Stimulated activated naive B cell treated with anti-CD40 and anti-IgM and Interleukin-4, amounts not matched to agents 10 μg/mL and 1 μg/mL and 100 μg/mL, for 72 hours (primary cell): ENCODE results near the gene GSTT2B.
"Not testable (repeated sequence)": the region's sequence is repeated elsewhere in the genome, so short reads cannot be mapped to it uniquely, and the experiment has no call there.

Experiments
- ATAC-seq, 2 donors: fragments of 150-1000 bp; cut with Tn5 transposase; replicated peaks; 2 replicates each; pipeline ENCODE4 v1.10.0; 2021; ENCODE audit warnings: moderate library complexity in 1 of 2
- DNase-seq: peaks from one replicate; pipeline ENCODE4 v3.0.0; 2021
- H3K27ac Mint-ChIP-seq: one replicate; pipeline ENCODE4 v1.8.0; 2022; ENCODE audit warnings: mild to moderate bottlenecking, mixed read lengths
- H3K27me3 Mint-ChIP-seq, 2 donors: one replicate each; pipeline ENCODE4 v1.8.0; 2022; ENCODE audit warnings: mixed read lengths in 2 of 2
- H3K36me3 Mint-ChIP-seq, 2 donors: one replicate each; pipeline ENCODE4 v1.8.0; 2022; ENCODE audit warnings: mixed read lengths in 2 of 2, mild to moderate bottlenecking in 1 of 2
- H3K4me1 Mint-ChIP-seq, 2 donors: one replicate each; pipeline ENCODE4 v1.8.0; 2022; ENCODE audit warnings: mixed read lengths in 2 of 2, mild to moderate bottlenecking in 1 of 2
- H3K4me3 Mint-ChIP-seq, 2 donors: one replicate each; pipeline ENCODE4 v1.8.0; 2022; ENCODE audit warnings: mild to moderate bottlenecking in 2 of 2, mixed read lengths in 2 of 2, moderate library complexity in 1 of 2
- H3K9me3 Mint-ChIP-seq, 2 donors: one replicate each; pipeline ENCODE4 v1.8.0; 2022; ENCODE audit warnings: mixed read lengths in 2 of 2, mild to moderate bottlenecking in 1 of 2

Gene GSTT2B

DNA sequence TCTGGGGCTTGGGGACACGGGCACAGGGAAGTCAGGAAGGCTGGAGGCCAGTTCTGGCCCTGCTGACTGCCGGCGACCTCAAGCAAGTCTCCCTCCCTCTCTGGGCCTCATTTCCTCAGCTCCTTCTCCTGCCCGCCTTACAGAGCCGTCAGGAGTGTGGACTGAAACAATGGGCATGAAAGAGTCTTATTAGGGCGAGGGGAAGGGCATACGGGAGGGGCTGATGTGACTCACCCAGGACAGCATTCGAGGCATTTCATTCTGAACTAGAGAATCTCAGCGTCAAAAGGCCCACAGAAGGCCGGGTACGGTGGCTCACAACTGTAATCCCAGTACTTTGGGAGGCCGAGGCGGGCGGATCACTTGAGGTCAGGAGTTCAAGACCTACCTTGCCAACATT lies 20.8 kb downstream of the GSTT2B start:
- H3K4me1 Mint-ChIP-seq, H3K9me3 Mint-ChIP-seq, ATAC-seq, H3K36me3 Mint-ChIP-seq, H3K27me3 Mint-ChIP-seq, H3K27ac Mint-ChIP-seq, DNase-seq, H3K4me3 Mint-ChIP-seq: not testable (repeated sequence)

DNA sequence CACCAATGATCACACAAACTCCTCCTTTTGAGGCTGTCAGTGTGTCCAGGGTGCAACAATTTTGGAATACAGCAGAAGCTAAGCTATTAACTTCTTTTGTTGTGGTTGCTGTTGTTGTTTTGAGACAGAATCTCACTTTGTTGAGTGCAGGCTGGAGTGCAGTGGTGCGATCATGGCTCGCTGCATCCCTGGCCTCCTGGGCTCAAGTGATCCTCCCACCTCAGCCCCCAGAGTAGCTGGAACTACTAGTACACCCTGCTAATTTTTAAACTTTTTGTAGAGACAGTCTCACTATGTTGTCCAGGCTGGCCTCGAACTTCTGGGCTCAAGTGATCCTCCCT lies 22.0 kb downstream of the GSTT2B start:
- DNase-seq (no peak), ATAC-seq (no peak)
- Mint-ChIP-seq H3K4me1 (no peaks in the 10 kb centered on the region), H3K36me3 (no peaks in the 10 kb centered on the region), H3K27me3 (no peaks in the 10 kb centered on the region), H3K27ac (no peak overlapping the region), H3K9me3 (no peaks in the 10 kb centered on the region), H3K4me3 (no peak overlapping the region)

DNA sequence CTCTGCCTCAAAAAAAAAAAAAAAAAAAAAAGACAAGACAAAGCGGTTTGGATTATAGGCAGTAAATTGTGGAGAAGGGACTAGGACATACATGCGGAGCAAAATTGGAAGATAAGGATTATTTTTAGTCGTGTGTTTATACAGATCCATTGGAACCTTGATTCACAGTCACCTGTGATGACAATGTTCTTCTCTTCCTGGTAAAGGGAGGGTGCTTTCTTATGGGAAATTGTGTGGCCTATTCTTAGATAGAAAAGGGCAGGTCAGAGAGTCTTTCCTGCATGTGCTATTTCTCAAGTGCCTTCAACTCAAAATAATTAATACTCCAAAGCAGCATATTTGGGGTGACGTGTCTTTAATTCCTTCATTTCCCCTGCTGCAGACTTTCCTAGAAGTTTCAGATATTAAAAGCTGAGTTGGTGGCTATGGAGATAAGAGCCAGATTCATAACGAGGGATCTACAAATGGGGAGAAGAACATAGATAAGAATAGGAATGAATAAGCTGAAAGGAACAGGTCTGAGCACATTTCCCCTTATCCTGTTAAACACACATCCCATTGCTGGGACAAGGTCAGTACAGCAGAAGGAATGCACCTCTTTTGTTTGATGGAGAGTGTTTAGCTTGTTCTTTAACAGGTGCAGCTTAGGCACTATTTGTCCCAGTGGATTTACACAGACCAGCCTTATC lies 22.5 kb downstream of the GSTT2B start:
- no peak for ATAC-seq
- Mint-ChIP-seq H3K36me3 (no peaks in the 10 kb centered on the region), H3K4me1 (no peaks in the 10 kb centered on the region), H3K4me3 (no peak overlapping the region), H3K27me3 (no peaks in the 10 kb centered on the region), H3K27ac (no peak overlapping the region), H3K9me3 (no peaks in the 10 kb centered on the region)
- no peak for DNase-seq

DNA sequence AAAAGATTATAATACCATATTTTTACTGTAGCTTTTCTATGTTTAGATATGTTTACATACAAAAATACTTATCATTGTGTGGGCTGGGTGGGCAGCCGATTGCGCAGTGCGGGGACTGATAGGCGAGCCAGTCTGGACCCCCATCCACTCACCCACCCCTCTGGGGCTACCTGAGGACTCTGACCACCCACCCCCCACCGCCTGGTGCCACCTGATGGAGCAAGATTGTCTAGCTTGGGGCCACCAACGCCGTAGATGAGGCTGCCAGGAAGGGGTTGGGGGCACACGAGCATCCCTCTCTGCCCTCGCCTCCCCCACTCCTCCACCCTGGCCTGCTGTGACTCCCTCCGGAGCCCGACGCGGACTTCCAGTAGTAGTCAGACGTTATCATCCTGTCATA lies 34.4 kb downstream of the GSTT2B start:
- DNase-seq (no peak), ATAC-seq (no peak)
- Mint-ChIP-seq H3K9me3 (peaks cover 5 to 10% of the 10 kb centered on the region in 2 donors), H3K4me1 (peaks cover 6 to 15% of the 10 kb centered on the region in 2 donors), H3K4me3 (no peak overlapping the region), H3K27ac (no peak overlapping the region), H3K36me3 (peaks cover 47 to 67% of the 10 kb centered on the region in 2 donors), H3K27me3 (no peaks in the 10 kb centered on the region)

DNA sequence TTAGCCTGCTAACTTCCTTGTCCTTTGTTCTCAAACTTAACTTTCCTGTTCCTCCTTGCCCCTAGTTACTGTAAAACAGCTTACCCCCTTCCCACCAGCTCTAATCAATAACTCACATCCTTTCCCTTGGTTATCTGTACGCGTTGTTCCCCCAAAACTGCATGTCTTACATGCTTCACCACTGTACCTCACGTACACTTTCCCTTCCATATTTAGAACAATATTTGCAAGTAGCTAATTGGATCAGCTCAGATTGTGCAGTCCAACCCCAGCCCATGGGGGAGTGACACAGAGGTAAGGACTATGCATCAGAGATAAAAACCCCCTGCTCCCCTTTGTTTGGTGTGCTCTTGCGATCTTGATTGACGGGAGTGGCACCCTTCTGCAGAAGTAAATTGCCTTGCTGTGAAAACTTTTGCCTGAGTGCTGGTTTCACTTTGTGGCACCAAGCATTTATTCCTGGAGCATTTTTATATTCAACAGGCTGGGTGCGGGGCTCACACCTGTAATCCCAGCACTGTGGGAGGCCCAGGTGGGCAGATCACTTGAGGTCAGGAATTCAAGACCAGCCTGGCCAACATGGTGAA lies 35.9 kb downstream of the GSTT2B start:
- no peak overlapping the region for H3K4me3 Mint-ChIP-seq
- no peak for ATAC-seq
- peaks cover 41 to 67% of the 10 kb centered on the region in 2 donors for H3K36me3 Mint-ChIP-seq
- no peaks in the 10 kb centered on the region for H3K27me3 Mint-ChIP-seq
- peaks cover 5% of the 10 kb centered on the region in 2 donors for H3K9me3 Mint-ChIP-seq
- no peak for DNase-seq
- peaks cover 6 to 15% of the 10 kb centered on the region in 2 donors for H3K4me1 Mint-ChIP-seq
- no peak overlapping the region for H3K27ac Mint-ChIP-seq

DNA sequence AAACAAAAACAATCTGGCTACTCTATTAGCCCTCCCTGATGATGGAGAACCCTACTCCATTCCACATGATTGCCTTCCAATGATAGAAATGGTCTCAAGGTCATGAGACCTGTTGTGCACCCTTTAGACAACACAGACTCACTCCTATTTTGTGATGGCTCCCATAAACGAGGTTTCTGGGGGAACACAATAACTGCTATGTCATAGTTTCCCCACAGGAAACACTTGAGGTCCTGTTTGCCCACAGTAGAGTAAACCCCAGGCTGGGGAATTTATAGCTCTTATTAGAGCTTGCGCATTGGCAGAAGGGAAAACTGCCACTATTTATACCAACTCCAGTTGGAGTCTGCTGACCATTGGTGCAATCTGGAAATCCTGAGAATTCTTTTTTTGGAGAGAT lies 38.1 kb downstream of the GSTT2B start:
- Mint-ChIP-seq H3K4me3 (no peak overlapping the region), H3K4me1 (peaks cover 0 to 5% of the 10 kb centered on the region in 2 donors), H3K36me3 (peaks cover 35 to 64% of the 10 kb centered on the region in 2 donors), H3K27ac (no peak overlapping the region), H3K9me3 (peaks cover 5% of the 10 kb centered on the region in 2 donors), H3K27me3 (no peaks in the 10 kb centered on the region)
- no peak for ATAC-seq
- no peak for DNase-seq

DNA sequence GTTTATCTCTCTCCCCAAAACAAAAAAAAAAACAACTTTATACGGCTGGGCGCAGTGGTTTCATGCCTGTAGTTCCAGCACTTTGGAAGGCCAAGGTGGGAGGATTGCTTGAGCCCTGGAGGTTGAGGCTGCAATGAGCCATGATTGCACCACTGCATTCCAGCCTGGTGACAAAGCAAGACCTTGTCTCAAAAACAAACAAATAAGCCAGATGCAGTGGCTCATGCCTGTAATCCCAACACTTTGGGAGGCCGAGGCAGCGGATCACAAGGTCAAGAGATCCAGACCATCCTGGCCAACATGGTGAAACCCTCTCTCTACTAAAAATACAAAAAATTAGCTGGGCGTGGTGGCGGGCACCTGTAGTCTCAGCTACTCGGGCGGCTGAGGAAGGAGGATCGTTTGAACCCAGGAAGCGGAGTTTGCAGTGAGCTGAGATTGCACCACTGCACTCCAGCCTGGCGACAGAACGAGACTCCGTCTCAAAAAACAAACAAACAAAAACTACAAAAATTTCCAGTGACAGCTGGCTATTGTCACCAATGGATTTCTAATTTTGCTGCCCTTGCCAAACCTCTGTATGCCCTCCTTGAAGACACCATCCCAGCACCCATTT lies 39.3 kb downstream of the GSTT2B start:
- peaks cover 24 to 55% of the 10 kb centered on the region in 2 donors for H3K36me3 Mint-ChIP-seq
- not testable (repeated sequence) for DNase-seq, H3K4me3 Mint-ChIP-seq, H3K9me3 Mint-ChIP-seq, H3K4me1 Mint-ChIP-seq, H3K27me3 Mint-ChIP-seq, ATAC-seq, H3K27ac Mint-ChIP-seq

DNA sequence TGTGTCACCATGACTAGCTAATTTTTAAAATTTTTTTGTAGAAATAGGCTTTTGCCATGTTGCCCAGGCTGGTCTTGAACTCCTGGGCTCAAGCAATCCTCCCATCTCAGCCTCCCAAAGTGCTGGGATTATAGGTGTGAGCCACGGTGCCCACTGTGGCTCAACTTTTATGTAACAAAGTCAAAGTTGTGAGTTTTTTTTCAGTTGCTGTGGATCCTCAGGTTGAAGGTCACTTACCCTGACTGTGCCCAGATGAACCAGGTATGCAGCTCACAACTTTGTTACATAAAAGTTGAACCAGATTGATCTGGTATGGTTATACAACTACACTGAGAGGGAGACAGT lies 40.8 kb downstream of the GSTT2B start:
- Mint-ChIP-seq H3K36me3 (peaks cover 13 to 53% of the 10 kb centered on the region in 2 donors), H3K4me1 (peaks cover 4 to 16% of the 10 kb centered on the region in 2 donors)
- not testable (repeated sequence) for H3K27me3 Mint-ChIP-seq, H3K27ac Mint-ChIP-seq, ATAC-seq, DNase-seq, H3K9me3 Mint-ChIP-seq, H3K4me3 Mint-ChIP-seq

DNA sequence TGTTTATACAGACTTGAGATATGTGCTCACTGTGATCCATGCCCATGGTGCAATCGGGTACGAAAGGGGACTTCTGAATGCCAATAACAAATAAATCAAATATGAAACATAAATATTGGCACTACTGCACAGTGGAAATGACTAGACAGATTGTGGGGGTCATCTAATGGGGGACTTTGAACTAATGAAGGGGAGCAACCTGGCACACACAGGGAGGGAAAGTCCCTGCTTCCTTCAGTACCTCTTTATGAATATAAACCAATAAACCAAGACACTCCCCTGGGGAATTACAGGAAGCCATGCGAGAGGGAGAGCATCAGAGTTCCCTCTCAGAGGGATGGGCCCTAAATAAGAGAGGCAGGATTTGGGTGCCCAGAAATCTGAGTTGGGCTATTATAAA lies 45.7 kb downstream of the GSTT2B start:
- Mint-ChIP-seq H3K27me3 (no peaks in the 10 kb centered on the region), H3K4me1 (peaks cover 19 to 50% of the 10 kb centered on the region in 2 donors), H3K9me3 (no peaks in the 10 kb centered on the region), H3K4me3 (peak overlapping the region in 1 of 2 donors; percentile 50), H3K27ac (peak overlapping the region; percentile 83), H3K36me3 (peaks cover 4 to 25% of the 10 kb centered on the region in 2 donors)
- peak; percentile 20 for DNase-seq
- peak; percentile 47 to 50 for ATAC-seq

DNA sequence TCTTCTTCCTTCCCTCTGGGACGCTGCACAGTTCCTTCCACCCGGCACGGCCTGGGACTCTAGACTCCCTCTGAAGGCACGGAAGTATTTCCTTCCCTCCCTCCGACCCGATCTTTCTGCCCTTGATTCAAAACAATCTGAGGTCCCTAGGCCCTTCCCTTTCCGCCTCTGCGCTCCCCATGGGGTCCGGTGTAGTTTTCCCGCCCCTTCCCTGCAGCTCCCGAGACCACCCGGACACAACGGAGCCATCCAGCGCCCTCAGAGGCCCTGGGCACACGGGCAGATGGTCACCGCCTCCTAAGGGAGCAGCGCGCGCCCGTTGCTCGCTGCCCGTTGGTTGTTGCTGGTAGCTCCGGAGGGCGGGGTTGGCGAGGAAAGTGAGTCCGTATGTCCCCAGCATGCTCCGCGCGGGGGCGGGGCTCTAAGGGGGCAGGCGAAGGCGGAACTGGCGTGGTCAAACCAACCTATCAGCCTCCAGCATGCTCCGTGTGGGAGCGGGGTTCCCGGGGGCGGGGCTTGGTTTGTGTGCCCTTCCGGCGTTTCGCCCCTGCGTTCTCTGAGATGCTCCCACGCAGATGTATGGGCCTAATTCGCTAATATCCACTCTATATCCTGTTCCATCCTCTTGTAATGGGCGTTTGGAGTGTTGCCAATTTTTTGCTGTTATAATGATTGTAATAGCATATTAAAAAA lies 47.2 kb downstream of the GSTT2B start:
- H3K27ac Mint-ChIP-seq: peak overlapping the region; percentile 98
- no peaks in the 10 kb centered on the region for H3K9me3 Mint-ChIP-seq
- peak overlapping the region; percentile 91 to 95 for H3K4me3 Mint-ChIP-seq
- ATAC-seq: peak; percentile 96 to 99
- H3K4me1 Mint-ChIP-seq: peaks cover 19 to 50% of the 10 kb centered on the region in 2 donors
- peak; percentile 99 for DNase-seq
- no peaks in the 10 kb centered on the region for H3K27me3 Mint-ChIP-seq
- H3K36me3 Mint-ChIP-seq: peaks cover 8 to 24% of the 10 kb centered on the region in 2 donors

DNA sequence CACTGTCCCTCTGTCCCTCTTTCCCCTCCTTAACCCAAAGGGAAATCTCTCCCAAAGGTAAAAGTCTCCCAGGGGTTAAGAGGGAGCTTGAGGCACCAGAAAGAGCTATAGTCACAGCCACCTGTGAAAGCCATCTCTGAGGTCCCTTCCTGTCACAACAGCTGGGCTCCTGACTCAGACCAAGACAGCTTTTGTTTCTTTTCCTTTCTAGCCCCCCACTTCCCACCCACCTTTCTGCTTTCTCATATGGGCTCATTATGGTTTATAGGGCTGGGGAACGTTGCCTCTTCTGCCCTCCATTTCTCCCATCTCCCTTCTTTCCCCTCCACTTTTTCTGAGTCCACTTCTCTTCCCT lies 47.7 kb downstream of the GSTT2B start:
- peaks cover 19 to 50% of the 10 kb centered on the region in 2 donors for H3K4me1 Mint-ChIP-seq
- H3K36me3 Mint-ChIP-seq: peaks cover 11 to 28% of the 10 kb centered on the region in 2 donors
- no peak for DNase-seq
- H3K27me3 Mint-ChIP-seq: no peaks in the 10 kb centered on the region
- peak overlapping the region; percentile 91 to 95 for H3K4me3 Mint-ChIP-seq
- H3K9me3 Mint-ChIP-seq: no peaks in the 10 kb centered on the region
- H3K27ac Mint-ChIP-seq: peak overlapping the region; percentile 98
- peak; percentile 19 to 21 for ATAC-seq

DNA sequence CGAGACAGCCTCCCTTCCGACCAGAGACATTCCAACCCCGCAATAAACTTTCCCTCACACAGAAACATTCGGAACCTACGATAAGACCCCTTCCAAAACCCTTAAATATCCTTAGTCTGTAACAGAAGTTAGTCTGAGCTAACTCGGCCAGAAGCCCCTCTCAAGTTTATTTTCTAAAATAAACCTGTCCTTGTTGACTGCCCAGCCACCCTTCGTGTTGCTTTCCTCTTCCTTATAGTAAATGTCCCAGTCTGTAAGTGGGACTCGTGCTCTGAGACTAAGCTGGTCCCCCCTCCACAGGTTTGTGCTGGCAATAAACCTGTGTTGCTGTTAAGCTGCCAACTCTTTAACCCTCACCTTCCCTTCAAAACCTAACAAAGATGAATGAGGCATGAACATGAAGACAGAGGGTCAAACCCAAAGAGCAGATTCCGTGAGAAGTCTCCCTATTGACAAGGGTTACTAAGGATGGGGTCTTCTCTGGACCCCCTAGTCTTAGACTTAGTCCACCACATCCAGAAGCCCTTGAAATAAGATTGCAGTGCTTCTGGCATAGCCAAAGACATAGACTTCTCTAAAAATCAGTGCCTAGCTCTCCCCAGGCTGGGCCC lies 48.6 kb downstream of the GSTT2B start:
- Mint-ChIP-seq H3K36me3 (peaks cover 11 to 28% of the 10 kb centered on the region in 2 donors), H3K27ac (no peak overlapping the region), H3K4me3 (no peak overlapping the region), H3K9me3 (no peaks in the 10 kb centered on the region), H3K27me3 (no peaks in the 10 kb centered on the region), H3K4me1 (peaks cover 19 to 50% of the 10 kb centered on the region in 2 donors)
- DNase-seq (no peak), ATAC-seq (no peak)

DNA sequence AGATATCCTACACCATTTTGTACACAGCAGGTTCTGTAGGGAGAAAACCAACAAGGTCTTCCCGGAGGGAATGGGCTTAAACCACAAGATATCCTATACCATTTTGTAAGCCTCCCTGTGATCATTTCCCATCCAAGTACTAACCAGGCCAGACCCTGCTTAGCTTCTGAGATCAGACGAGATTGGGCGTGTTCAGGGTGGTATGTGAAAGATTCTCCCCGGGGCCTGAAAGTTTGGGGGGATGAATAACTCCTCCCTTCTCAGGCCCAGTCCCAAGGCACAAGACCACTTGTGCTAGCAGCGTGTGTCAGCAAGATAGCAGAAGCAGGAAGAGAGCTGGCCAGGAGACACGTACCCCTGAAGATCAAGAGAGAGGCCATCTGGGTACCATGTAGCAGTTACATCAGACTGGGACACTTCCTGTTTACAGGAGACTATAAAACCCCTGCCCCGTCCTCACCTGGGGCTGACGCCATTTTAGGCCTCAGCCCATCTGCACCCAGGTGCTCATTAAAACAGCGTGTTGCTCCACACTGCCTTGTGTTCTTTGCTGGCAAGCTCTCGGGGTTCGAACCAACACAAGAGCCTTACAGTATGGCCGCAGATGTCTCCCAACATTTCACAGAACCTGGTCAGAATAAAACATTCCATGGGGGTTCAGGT lies 49.5 kb downstream of the GSTT2B start:
- Mint-ChIP-seq H3K9me3 (no peaks in the 10 kb centered on the region), H3K4me1 (peaks cover 19 to 46% of the 10 kb centered on the region in 2 donors), H3K27ac (no peak overlapping the region)

More for the DNA sequence above, 49.5 kb downstream of the GSTT2B start:
- H3K4me3 Mint-ChIP-seq: no peak overlapping the region
- ATAC-seq (no peak), DNase-seq (no peak)
- peaks cover 11 to 24% of the 10 kb centered on the region in 2 donors for H3K36me3 Mint-ChIP-seq
- H3K27me3 Mint-ChIP-seq: no peaks in the 10 kb centered on the region
